H9 (cell line): ENCODE measurements around the gene SNED1. TPM values are rescaled to one million over a fixed set of nuclear protein-coding genes. Genes with fewer than 3 reads are reported as not detected.

Experiments used
- DNase-seq: peaks from one replicate; pipeline ENCODE4 v3.0.0-alpha.2; 2017
- H2AFZ ChIP-seq: one replicate; pipeline ENCODE4 v1.6.1; 2013; ENCODE audit warnings: mild to moderate bottlenecking, low read length, control low read depth, moderate library complexity
- H2AK5ac ChIP-seq: 2 replicates; pipeline ENCODE4 v1.6.1; 2013; ENCODE audit warnings: low read length, control low read depth, mixed read lengths; ENCODE audit not compliant: insufficient read length
- H2BK120ac ChIP-seq: one replicate; pipeline ENCODE4 v1.6.1; 2013; ENCODE audit warnings: low read depth, mild to moderate bottlenecking, low read length, control low read depth, inconsistent platforms; ENCODE audit not compliant: poor library complexity, severe bottlenecking
- H2BK12ac ChIP-seq: 2 replicates; pipeline ENCODE4 v1.6.1; 2013; ENCODE audit warnings: low read length, control low read depth, mixed read lengths, low read depth; ENCODE audit not compliant: insufficient read length
- H2BK15ac ChIP-seq: 2 replicates; pipeline ENCODE4 v1.6.1; 2013; ENCODE audit warnings: low read depth, low read length, control low read depth
- H2BK20ac ChIP-seq: one replicate; pipeline ENCODE4 v1.6.1; 2013; ENCODE audit warnings: low read depth, mild to moderate bottlenecking, low read length, control low read depth, inconsistent platforms; ENCODE audit not compliant: poor library complexity, severe bottlenecking
- H2BK5ac ChIP-seq: 2 replicates; pipeline ENCODE4 v1.6.1; 2013; ENCODE audit warnings: low read length, control low read depth, mixed read lengths; ENCODE audit not compliant: insufficient read length
- H3K14ac ChIP-seq: 2 replicates; pipeline ENCODE4 v1.6.1; 2013; ENCODE audit warnings: low read length, control low read depth; ENCODE audit not compliant: insufficient read depth
- H3K18ac ChIP-seq: 2 replicates; pipeline ENCODE4 v1.6.1; 2013; ENCODE audit warnings: low read depth, mild to moderate bottlenecking, mixed read lengths, low read length, control low read depth; ENCODE audit not compliant: insufficient read length
- H3K23ac ChIP-seq: 2 replicates; pipeline ENCODE4 v1.6.1; 2013; ENCODE audit warnings: low read length, control low read depth, mixed read lengths, low read depth; ENCODE audit not compliant: insufficient read length
- H3K23me2 ChIP-seq: 2 replicates; pipeline ENCODE4 v1.6.1; 2013; ENCODE audit warnings: low read depth, mild to moderate bottlenecking, mixed read lengths, low read length, control low read depth; ENCODE audit not compliant: insufficient read length, poor library complexity, severe bottlenecking
- H3K27ac ChIP-seq: 2 replicates; pipeline ENCODE4 v1.5.1; 2013; ENCODE audit warnings: low read length, control low read depth, mixed read lengths, low read depth; ENCODE audit not compliant: insufficient read length
- H3K27me3 ChIP-seq: 2 replicates; pipeline ENCODE4 v1.6.1; 2013; ENCODE audit warnings: low read length, control low read depth, inconsistent platforms; ENCODE audit not compliant: insufficient read depth
- H3K4ac ChIP-seq: 2 replicates; pipeline ENCODE4 v1.6.1; 2013; ENCODE audit warnings: low read depth, mild to moderate bottlenecking, control low read depth, inconsistent platforms, low read length, moderate library complexity
- H3K4me1 ChIP-seq: 2 replicates; pipeline ENCODE4 v1.6.1; 2013; ENCODE audit warnings: low read length, control low read depth, inconsistent platforms; ENCODE audit not compliant: insufficient read depth
- H3K4me2 ChIP-seq: 2 replicates; pipeline ENCODE4 v1.6.1; 2013; ENCODE audit warnings: low read length, control low read depth, mixed read lengths; ENCODE audit not compliant: insufficient read length, insufficient read depth
- H3K56ac ChIP-seq: 2 replicates; pipeline ENCODE4 v1.6.1; 2013; ENCODE audit warnings: low read depth, mild to moderate bottlenecking, mixed read lengths, low read length, control low read depth; ENCODE audit not compliant: insufficient read length
- H3K79me1 ChIP-seq: 2 replicates; pipeline ENCODE4 v1.6.1; 2013; ENCODE audit warnings: low read depth, mild to moderate bottlenecking, moderate library complexity, low read length, control low read depth, inconsistent platforms; ENCODE audit not compliant: insufficient read depth, poor library complexity, severe bottlenecking
- H3K79me2 ChIP-seq: 2 replicates; pipeline ENCODE4 v1.6.1; 2013; ENCODE audit warnings: low read length, control low read depth, inconsistent platforms; ENCODE audit not compliant: insufficient read depth
- H3K9ac ChIP-seq: 2 replicates; pipeline ENCODE4 v1.6.1; 2013; ENCODE audit warnings: low read length, control low read depth, mixed read lengths; ENCODE audit not compliant: insufficient read length; ENCODE audit errors: extremely low read depth
- H3K9me3 ChIP-seq: one replicate; pipeline ENCODE4 v1.6.1; 2013; ENCODE audit warnings: low read depth, low read length, inconsistent platforms; ENCODE audit not compliant: control insufficient read depth
- H3T11ph ChIP-seq: one replicate; pipeline ENCODE4 v1.6.1; 2013; ENCODE audit warnings: mild to moderate bottlenecking, low read length, control low read depth, inconsistent platforms
- H4K20me1 ChIP-seq: one replicate; pipeline ENCODE4 v1.6.1; 2013; ENCODE audit not compliant: control insufficient read depth, insufficient read length, insufficient read depth
- H4K5ac ChIP-seq: 2 replicates; pipeline ENCODE4 v1.6.1; 2013; ENCODE audit warnings: low read depth, mild to moderate bottlenecking, mixed read lengths, low read length, control low read depth; ENCODE audit not compliant: insufficient read length
- H4K8ac ChIP-seq: replicated peaks from 2 replicates; pipeline ENCODE4 v1.6.1; 2013; ENCODE audit warnings: low read length, control low read depth, mixed read lengths, low read depth; ENCODE audit not compliant: insufficient read length
- H4K91ac ChIP-seq: 2 replicates; pipeline ENCODE4 v1.6.1; 2013; ENCODE audit warnings: low read depth, mild to moderate bottlenecking, moderate library complexity, mixed read lengths, low read length, control low read depth; ENCODE audit not compliant: insufficient read length
- H3K27ac Mint-ChIP-seq, 3 experiments: 2 replicates in 2 of 3; 3 replicates in 1 of 3; pipeline ENCODE4 v1.8.0; 2020 to 2021; ENCODE audit warnings: mixed read lengths in 3 of 3, mild to moderate bottlenecking in 1 of 3, moderate library complexity in 1 of 3
- H3K27me3 Mint-ChIP-seq: 2 replicates; pipeline ENCODE4 v1.8.0; 2021; ENCODE audit warnings: low read depth, mild to moderate bottlenecking, moderate library complexity, mixed read lengths
- H3K36me3 Mint-ChIP-seq, 3 experiments: 2 replicates in 2 of 3; 3 replicates in 1 of 3; pipeline ENCODE4 v1.8.0; 2020 to 2021; ENCODE audit warnings: low read depth in 3 of 3, mixed read lengths in 3 of 3; ENCODE audit not compliant: insufficient read depth in 1 of 3
- H3K4me1 Mint-ChIP-seq, 2 experiments: 2 replicates each; pipeline ENCODE4 v1.8.0; 2020; ENCODE audit warnings: mixed read lengths in 2 of 2
- H3K4me3 Mint-ChIP-seq, 2 experiments: 2 replicates in 1 of 2; 3 replicates in 1 of 2; pipeline ENCODE4 v1.8.0; 2020 to 2021; ENCODE audit warnings: mild to moderate bottlenecking in 2 of 2, mixed read lengths in 2 of 2, moderate library complexity in 1 of 2
- H3K9me3 Mint-ChIP-seq, 2 experiments: 2 replicates in 1 of 2; 3 replicates in 1 of 2; pipeline ENCODE4 v1.8.0; 2020; ENCODE audit warnings: mild to moderate bottlenecking in 2 of 2, mixed read lengths in 2 of 2, moderate library complexity in 1 of 2
- CTCF ChIP-seq: fragments of 200-600 bp; sonication (generic); conservative IDR thresholded peaks from 3 replicates; pipeline ENCODE4 v1.8.0; 2021; ENCODE audit warnings: antibody characterized with exemption, mild to moderate bottlenecking
- whole genome bisulfite sequencing: extraction: QIAGEN DNeasy Blood & Tissue Kit; methylation state at CpG from one replicate; pipeline ENCODE4 v1.1.7; 2013; ENCODE audit warnings: missing lambda C conversion rate, low lambda C conversion rate, mixed read lengths; ENCODE audit not compliant: insufficient read length; ENCODE audit errors: extremely low coverage; 5-methylcytosine and 5-hydroxymethylcytosine counted together
- total RNA-seq: library from RNA; stranded (reverse); gene quantifications from 2 replicates; pipeline ENCODE4 v1.2.1, GENCODE V29; 2021

The SNED1 gene
- total RNA-seq, 1 experiment from 2014 or later, result 2.5 TPM

GRCh38 chr2:240963065-240963867 lies 35.2 kb upstream of the SNED1 start:
- no peaks in the 10 kb centered on the region for H3K27me3 Mint-ChIP-seq
- Histone ChIP-seq H4K91ac (no peak overlapping the region), H3K4me2 (no peak overlapping the region), H3K27me3 (no peaks in the 10 kb centered on the region), H3T11ph (no peak overlapping the region), H3K23me2 (no peaks in the 10 kb centered on the region), H4K8ac (no peak overlapping the region), H2BK120ac (no peak overlapping the region), H3K9ac (no peak overlapping the region), H4K5ac (no peak overlapping the region), H2BK15ac (no peak overlapping the region), H3K56ac (no peak overlapping the region), H4K20me1 (no peaks in the 10 kb centered on the region), H2BK12ac (no peak overlapping the region), H2AFZ (no peak overlapping the region), H2BK5ac (no peak overlapping the region), H3K27ac (no peak overlapping the region), H3K4me1 (no peaks in the 10 kb centered on the region; the same call in 1 of the 2 replicates), H3K9me3 (no peaks in the 10 kb centered on the region), H2BK20ac (no peak overlapping the region), H3K18ac (no peak overlapping the region), H3K79me1 (no peaks in the 10 kb centered on the region), H3K79me2 (no peaks in the 10 kb centered on the region), H3K4ac (no peak overlapping the region), H2AK5ac (no peak overlapping the region), H3K14ac (no peak overlapping the region), H3K23ac (no peak overlapping the region)
- H3K9me3 Mint-ChIP-seq, result no peaks in the 10 kb centered on the region
- H3K27ac Mint-ChIP-seq, result no peak overlapping the region
- peaks cover 3 to 4% of the 10 kb centered on the region in 2 experiments; a peak in 3 of 4 replicates for H3K4me1 Mint-ChIP-seq
- WGBS, result no CpG with 5 or more reads among the region's 33 CpGs
- TF ChIP-seq CTCF, result no peak
- H3K4me3 Mint-ChIP-seq, result no peak overlapping the region
- DNase-seq, result peak; percentile 24
- H3K36me3 Mint-ChIP-seq, result no peaks in the 10 kb centered on the region
